GM18505 (cell line): ENCODE results near the gene BTNL8.

Source experiments
- ATAC-seq: cut with Tn5 transposase; IDR thresholded peaks from one replicate; pipeline ENCODE4 v1.9.1; 2021; ENCODE audit not compliant: unreplicated experiment
- POLR2A ChIP-seq: IDR thresholded peaks from 4 replicates; pipeline ENCODE4 v1.6.1; 2011; ENCODE audit warnings: borderline replicate concordance; ENCODE audit not compliant: insufficient read depth, insufficient read length; ENCODE audit errors: extremely low read depth

BTNL8 gene

DNA sequence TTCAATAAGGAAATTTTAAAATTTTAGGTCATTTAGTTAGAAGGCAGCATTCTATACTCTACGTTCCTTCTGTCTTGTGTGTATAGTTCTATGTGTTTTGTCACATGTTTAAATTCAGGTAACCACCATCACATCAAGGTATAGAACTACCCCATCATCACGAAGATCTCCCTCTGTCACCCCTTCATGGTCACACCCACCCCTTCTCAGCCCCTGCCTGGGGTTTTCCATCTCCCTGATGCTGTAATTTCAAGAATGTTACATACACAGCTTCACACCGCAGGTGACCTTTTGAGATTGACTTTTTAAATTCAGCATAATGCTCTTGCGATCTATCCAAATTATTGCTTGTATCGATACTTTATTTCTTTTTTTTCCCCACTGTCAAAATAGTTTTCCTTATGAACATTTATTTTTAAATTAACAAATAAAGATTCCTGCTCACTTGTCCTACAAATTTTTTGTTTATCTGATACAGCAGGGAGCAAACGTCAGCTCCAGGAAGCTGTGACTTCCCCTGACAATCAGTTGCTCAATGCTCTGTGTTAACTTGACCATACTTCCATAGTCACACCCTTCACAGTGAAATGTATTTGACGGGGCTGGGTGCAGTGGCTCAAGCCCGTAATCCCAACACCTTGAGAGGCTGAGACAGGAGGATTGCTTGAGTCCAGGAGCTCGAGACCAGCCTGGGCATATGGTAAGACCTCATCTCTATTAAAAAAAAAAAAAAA, 10.2 kb downstream of the BTNL8 start:
- no peak for ATAC-seq
- TF ChIP-seq POLR2A = no peak

DNA sequence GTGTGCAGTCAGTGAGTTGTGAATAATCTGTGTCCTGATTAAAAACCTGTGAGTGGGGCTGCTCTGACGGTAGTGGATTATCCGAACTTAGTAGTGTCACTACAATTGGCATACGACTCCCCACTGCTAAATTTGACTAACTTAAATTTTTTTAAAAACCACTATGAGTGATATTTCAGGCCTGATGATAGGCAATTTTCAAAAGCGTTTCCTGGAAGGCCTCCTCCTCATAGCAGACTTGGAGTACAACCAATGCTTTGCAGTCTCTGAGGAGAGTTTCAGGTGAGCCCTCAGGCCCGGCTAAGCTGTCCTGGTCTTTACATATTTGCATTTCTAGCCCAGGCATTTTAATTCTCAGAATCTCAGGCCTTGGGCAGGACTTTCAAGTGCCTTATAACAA, 10.8 kb downstream of the BTNL8 start:
- no peak for TF ChIP-seq POLR2A
- no peak for ATAC-seq

DNA sequence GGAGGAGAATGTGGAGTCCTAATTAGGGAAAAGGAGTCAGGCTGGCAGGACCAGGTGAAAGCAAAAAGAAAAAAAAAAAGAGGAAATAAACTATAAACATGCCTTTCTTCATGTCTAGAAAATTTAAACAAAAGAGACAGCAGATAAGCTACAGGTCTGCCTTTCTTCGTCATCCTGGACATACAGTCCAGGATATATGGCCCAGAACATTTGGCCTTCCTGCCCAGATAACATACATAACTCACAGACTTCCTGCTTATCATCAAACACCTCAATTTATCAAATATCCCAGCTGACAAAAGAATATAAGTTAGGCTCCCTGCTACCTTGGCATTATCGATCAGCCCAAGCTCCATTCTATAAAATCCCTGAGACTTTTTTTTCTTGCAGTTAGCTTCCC, 11.2 kb downstream of the BTNL8 start:
- no peak for TF ChIP-seq POLR2A
- ATAC-seq = no peak

DNA sequence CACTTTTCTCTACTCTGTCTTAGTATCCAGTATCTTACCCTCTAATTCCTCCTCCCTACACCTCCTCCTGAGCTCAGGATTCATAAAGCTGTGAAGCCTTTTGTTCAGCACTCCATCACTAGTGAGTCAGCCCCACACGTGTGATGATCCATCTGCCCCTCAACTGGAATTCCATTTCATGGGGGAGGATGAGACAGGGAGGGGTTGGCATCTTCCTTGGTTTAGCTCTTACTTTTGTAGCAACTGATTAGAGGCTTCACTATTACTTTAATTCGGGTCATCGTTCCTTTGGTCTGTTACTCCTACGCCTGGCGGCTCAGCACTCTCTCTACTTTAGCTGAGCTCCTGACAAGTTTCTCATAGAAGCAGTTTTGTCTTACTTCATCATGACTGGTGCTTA, 11.8 kb downstream of the BTNL8 start:
- ATAC-seq = no peak
- no peak for TF ChIP-seq POLR2A

DNA sequence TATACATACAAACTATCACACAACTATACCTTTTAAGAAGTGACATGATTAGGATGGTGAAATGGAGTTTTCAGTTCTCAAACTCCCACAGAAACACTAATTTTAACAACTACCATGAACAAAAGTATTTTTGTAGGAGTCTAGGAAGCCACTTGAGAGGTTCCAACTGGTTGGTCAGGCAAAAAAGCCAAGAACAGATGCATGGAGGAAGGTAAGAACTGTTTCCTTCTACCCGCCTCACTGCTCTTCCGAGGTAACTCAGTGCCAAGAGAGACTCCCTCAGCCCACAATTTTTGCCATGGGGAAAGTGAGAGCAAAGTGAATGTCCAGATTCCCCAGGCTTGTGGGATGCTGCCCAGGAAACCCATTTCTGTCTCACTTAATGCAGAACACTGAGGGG, 15.7 kb downstream of the BTNL8 start:
- no peak for ATAC-seq
- TF ChIP-seq POLR2A = no peak

DNA sequence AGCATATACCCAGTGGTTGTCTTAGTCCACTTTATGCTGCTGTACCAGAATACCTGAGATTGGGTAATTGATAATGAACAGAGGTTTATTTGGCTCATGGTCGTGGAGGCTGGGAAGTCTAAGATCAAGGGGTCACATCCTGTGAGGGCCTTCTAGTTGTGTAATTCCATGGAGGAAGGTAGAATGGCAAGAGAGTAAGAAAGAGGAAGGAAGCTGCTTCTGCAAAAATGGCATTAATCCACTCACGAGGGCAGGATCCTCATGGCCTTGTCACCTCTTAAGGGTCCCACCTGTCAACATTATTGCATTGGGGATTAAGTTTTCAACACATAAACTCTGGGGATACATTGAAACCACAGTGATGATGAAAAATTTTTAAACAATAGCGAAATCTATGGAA, 17.0 kb downstream of the BTNL8 start:
- TF ChIP-seq POLR2A = no peak
- ATAC-seq = no peak

DNA sequence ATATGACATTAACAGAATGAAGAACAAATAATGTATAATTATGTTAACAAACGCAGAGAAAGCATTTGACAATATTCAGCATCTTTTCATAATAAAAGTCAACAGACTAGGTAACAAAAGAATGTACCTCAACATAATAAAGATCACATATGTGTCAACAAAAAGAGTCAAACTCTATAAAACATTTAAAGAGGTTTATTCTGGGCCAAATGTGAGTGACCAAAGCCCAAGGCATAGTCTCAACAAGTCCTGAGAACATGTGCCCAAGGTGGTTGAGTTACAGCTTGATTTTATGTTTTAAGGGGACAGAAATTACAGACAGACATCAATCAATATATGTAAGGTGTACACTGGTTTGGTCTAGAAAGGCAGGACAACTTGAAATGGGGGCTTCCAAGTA, 19.4 kb downstream of the BTNL8 start:
- ATAC-seq = no peak
- TF ChIP-seq POLR2A = no peak

DNA sequence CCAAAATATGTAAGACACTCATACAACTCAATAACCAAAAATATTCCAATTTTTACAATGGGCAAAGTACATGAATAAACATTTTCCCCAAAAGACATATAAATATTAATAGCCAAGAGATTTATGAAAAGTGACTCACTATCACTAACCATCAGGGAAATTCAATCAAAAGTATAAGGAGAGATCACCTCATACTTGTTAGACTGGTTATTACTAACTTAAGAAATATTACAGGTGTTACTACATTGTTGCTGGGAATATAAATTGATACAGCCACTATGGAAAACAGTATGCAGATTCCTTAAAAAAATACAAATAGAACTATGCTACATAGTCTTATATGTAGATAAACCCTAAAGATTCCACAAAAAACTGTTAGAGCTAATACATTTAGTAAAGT, 21.8 kb downstream of the BTNL8 start:
- ATAC-seq = no peak
- TF ChIP-seq POLR2A = no peak

DNA sequence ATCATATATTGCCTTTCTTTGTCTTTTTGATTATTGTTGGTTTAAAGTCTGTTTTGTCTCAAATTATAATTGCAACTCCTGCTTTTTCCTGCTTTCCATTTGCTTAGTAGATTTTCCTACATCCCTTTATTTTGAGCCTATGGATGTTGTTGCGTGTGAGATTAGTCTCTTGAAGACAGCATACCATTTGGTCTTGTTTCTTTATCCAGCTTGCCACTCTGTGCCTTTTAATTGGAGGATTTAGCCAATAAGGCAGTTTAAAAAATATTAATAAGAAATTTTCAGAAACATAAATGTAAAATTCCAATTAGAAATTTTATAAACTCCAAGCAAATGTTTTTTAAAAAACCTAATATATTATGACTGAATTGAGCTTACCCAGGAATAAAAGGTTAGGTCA, 24.0 kb downstream of the BTNL8 start:
- no peak for ATAC-seq
- no peak for TF ChIP-seq POLR2A

DNA sequence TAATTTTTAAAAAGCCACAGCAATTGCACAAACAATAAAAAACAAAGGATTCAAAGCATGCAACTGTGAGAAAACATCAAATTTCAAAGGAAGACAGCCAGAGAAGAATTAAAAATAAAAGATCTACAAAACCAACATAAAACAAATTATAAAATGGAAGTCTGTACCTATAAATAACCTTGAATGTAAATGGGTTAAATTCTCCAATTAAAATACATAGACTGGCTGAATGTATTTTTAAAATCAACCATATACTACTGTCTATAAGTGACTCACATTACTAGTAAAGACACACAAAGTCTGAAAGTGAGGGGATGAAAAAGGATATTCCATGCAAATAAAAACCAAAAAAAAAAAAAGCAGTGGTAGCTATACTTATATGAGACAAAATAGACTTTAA, 33.7 kb downstream of the BTNL8 start:
- no peak for TF ChIP-seq POLR2A
- ATAC-seq = no peak

DNA sequence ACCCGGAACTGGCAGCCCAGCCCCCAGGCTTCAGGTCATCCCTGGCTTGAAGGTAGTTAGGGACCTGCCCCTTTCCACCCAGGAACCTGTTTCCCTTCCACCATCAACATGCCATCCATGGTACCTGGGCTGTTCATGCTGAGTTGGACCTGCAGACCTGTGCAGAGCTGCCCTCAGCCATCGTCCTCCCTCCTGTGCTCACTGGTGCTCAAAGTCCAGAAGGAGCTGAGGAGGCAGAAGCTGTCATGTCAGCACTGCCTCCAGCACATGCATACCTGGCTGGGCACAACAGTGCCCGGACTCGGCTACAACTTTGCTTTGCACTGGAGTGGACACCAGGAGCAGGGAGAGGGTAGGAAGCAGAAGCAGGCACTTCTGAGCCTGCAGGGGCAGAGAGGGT, 36.2 kb downstream of the BTNL8 start:
- ATAC-seq = no peak

DNA sequence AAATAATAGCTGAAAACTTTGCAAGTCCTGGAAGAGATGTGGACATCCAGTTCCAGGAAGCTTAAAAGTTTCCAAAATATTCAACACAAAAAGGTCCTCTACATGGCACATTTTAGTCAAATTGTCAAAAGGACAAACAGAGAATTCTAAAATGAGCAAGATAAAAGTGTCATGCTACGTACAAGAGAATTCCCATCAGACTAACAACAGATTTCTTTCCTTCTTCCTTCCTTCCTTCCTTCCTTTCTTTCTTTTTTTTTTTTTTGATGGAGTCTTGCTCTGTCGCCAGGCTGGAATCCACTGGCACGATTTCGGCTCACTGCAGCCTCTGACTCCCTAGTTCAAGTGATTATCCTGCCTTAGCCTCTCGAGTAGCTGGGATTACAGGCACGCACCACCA, 39.3 kb downstream of the BTNL8 start:
- ATAC-seq = no peak
- TF ChIP-seq POLR2A = no peak

More for the DNA sequence above, 36.2 kb downstream of the BTNL8 start:
- TF ChIP-seq POLR2A = no peak

DNA sequence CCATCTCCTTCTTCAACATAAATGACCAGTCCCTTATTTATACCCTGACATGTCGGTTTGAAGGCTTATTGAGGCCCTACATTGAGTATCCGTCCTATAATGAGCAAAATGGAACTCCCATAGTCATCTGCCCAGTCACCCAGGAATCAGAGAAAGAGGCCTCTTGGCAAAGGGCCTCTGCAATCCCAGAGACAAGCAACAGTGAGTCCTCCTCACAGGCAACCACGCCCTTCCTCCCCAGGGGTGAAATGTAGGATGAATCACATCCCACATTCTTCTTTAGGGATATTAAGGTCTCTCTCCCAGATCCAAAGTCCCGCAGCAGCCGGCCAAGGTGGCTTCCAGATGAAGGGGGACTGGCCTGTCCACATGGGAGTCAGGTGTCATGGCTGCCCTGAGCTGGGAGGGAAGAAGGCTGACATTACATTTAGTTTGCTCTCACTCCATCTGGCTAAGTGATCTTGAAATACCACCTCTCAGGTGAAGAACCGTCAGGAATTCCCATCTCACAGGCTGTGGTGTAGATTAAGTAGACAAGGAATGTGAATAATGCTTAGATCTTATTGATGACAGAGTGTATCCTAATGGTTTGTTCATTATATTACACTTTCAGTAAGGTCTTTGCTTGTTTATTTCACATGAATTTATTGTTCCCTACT, 51.5 kb downstream of the BTNL8 start:
- no peak for TF ChIP-seq POLR2A
- ATAC-seq = no peak

DNA sequence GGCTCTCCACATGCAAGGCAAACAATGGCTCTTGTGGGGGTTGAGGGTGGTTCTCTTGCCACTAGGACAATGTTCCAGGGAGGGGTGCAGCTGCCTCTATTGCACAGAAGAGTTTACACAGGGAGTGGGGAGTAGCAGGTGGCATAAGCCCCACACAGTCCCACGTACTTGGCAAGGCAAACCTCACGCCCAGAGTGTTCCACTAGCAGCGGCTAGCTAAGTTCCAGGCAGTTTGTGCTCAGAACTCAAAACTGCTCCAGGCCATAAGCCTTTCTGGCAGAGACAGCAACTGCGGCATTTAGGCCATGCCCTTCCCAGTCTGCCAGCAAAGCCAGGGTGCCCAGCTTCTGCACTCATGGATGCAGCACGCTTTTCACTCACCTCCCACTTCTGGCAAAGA, 60.7 kb downstream of the BTNL8 start:
- ATAC-seq = no peak
- no peak for TF ChIP-seq POLR2A
